GM19463 (cell line): ENCODE results near the gene PALS1.
A peak's percentile ranks its signal among the peaks of the same experiment; 100 is the strongest.

ENCODE experiments used
- ATAC-seq: cut with Tn5 transposase; IDR thresholded peaks from one replicate; pipeline ENCODE4 v1.9.1; 2021; ENCODE audit warnings: mild to moderate bottlenecking, moderate library complexity; ENCODE audit not compliant: unreplicated experiment

The PALS1 gene

GRCh38 chr14:67241411-67242167, at the start of gene PALS1:
Gene PALS1 (plus strand): TSS chr14:67241435. CDS start chr14:67279171, 37,736 bp downstream.
- peak; percentile 36 for ATAC-seq

- ATAC-seq: no peak
These were observed 49.4 kb upstream of the PALS1 start for GRCh38 chr14:67191768-67192290.

GRCh38 chr14:67192366-67192765, 48.9 kb upstream of the PALS1 start:
- no peak for ATAC-seq

- ATAC-seq: no peak
These were observed 46.0 kb upstream of the PALS1 start for GRCh38 chr14:67195279-67195678.

- no peak for ATAC-seq
These were observed 42.2 kb upstream of the PALS1 start for GRCh38 chr14:67199016-67199415.

GRCh38 chr14:67207810-67208209, 33.4 kb upstream of the PALS1 start:
- ATAC-seq: no peak

GRCh38 chr14:67218126-67218525, 23.1 kb upstream of the PALS1 start:
- no peak for ATAC-seq

- ATAC-seq: no peak
These were observed 19.8 kb upstream of the PALS1 start for GRCh38 chr14:67221248-67221981.

GRCh38 chr14:67221982-67222328, 19.3 kb upstream of the PALS1 start:
- no peak for ATAC-seq

GRCh38 chr14:67225523-67225922, 15.7 kb upstream of the PALS1 start:
- no peak for ATAC-seq

- no peak for ATAC-seq
These were observed 12.8 kb upstream of the PALS1 start for GRCh38 chr14:67228325-67228984.

- ATAC-seq: no peak
These were observed 9.2 kb upstream of the PALS1 start for GRCh38 chr14:67232066-67232465.

- ATAC-seq: no peak
These were observed 8.6 kb upstream of the PALS1 start for GRCh38 chr14:67232621-67233020.

GRCh38 chr14:67237591-67237990, 3.6 kb upstream of the PALS1 start:
- ATAC-seq: no peak

- ATAC-seq: no peak
These were observed 1.7 kb upstream of the PALS1 start for GRCh38 chr14:67239582-67239981.

- ATAC-seq: no peak
These were observed 885 bp upstream of the PALS1 start for GRCh38 chr14:67240168-67240932.

- peak; percentile 91 for ATAC-seq
These were observed 241 bp upstream of the PALS1 start for GRCh38 chr14:67240978-67241410.

GRCh38 chr14:67242168-67242420, 859 bp downstream of the PALS1 start:
- ATAC-seq: no peak

- ATAC-seq: no peak
These were observed 3.9 kb downstream of the PALS1 start for GRCh38 chr14:67245104-67245503.

- no peak for ATAC-seq
These were observed 10.5 kb downstream of the PALS1 start for GRCh38 chr14:67251573-67252226.
